DND-41 (cell line): ENCODE data around the gene HENMT1.

Source experiments
- ATAC-seq: fragments of 200-7000 bp; cut with Tn5 transposase; 3 replicates; pipeline ENCODE4 v1.9.1; 2021; ENCODE audit warnings: low read depth; ENCODE audit not compliant: insufficient read depth
- DNase-seq: peaks from one replicate; pipeline ENCODE4 v3.0.0-alpha.2; 2020
- H2AFZ ChIP-seq: 2 replicates; pipeline ENCODE4 v1.6.0; 2012; ENCODE audit warnings: low read depth, low read length
- H3K27ac ChIP-seq: 2 replicates; pipeline ENCODE4 v1.5.1; 2012; ENCODE audit warnings: low read length, inconsistent platforms
- H3K27me3 ChIP-seq: fragments of 200-600 bp; sonication (generic); 2 replicates; pipeline ENCODE4 v1.6.0; 2012; ENCODE audit warnings: low read length, mild to moderate bottlenecking, inconsistent platforms; ENCODE audit not compliant: insufficient read depth, poor library complexity
- H3K36me3 ChIP-seq: 2 replicates; pipeline ENCODE4 v1.5.1; 2012; ENCODE audit warnings: low read length, inconsistent platforms; ENCODE audit not compliant: insufficient read depth
- H3K4me1 ChIP-seq: 2 replicates; pipeline ENCODE4 v1.5.1; 2012; ENCODE audit warnings: mild to moderate bottlenecking, low read length; ENCODE audit not compliant: insufficient read depth
- H3K4me2 ChIP-seq: 2 replicates; pipeline ENCODE4 v1.6.0; 2012; ENCODE audit warnings: mild to moderate bottlenecking, moderate library complexity, low read length, inconsistent platforms; ENCODE audit not compliant: insufficient read depth
- H3K4me3 ChIP-seq, 2 experiments: fragments of 200-600 bp in 1 of 2; shearing (Covaris generic) in 1 of 2; 2 replicates each; pipeline ENCODE4 v1.5.1; 2012 to 2016; ENCODE audit warnings: inconsistent platforms in 2 of 2, low read length in 2 of 2, mild to moderate bottlenecking in 2 of 2, low read depth in 1 of 2, moderate library complexity in 1 of 2
- H3K79me2 ChIP-seq: 2 replicates; pipeline ENCODE4 v1.6.0; 2012; ENCODE audit warnings: low read length, inconsistent platforms; ENCODE audit not compliant: insufficient read depth
- H3K9ac ChIP-seq: 2 replicates; pipeline ENCODE4 v1.6.0; 2012; ENCODE audit warnings: low read depth, mild to moderate bottlenecking, inconsistent platforms, low read length, moderate library complexity
- H3K9me3 ChIP-seq: 2 replicates; pipeline ENCODE4 v1.5.1; 2012; ENCODE audit warnings: low read length, moderate library complexity, mild to moderate bottlenecking, inconsistent platforms; ENCODE audit not compliant: insufficient read depth, severe bottlenecking
- H4K20me1 ChIP-seq: 2 replicates; pipeline ENCODE4 v1.6.0; 2012; ENCODE audit warnings: low read length; ENCODE audit not compliant: insufficient read depth
- CTCF ChIP-seq: IDR thresholded peaks from 2 replicates; pipeline ENCODE4 v1.5.1; 2012; ENCODE audit warnings: borderline replicate concordance, low read length, moderate library complexity, mild to moderate bottlenecking; ENCODE audit not compliant: poor library complexity, severe bottlenecking; ENCODE audit errors: extremely low read depth
- EZH2 ChIP-seq: IDR thresholded peaks from 3 replicates; pipeline ENCODE4 v1.6.1; 2012; ENCODE audit warnings: borderline replicate concordance, low read depth, mild to moderate bottlenecking, moderate library complexity, low read length, inconsistent platforms; ENCODE audit not compliant: severe bottlenecking

The HENMT1 gene

GRCh38 chr1:108639899-108640560, 20.9 kb downstream of the HENMT1 start:
- Histone ChIP-seq H2AFZ (no peak overlapping the region), H4K20me1 (no peaks in the 10 kb centered on the region), H3K9ac (no peak overlapping the region), H3K4me1 (peaks cover 34% of the 10 kb centered on the region), H3K27me3 (no peaks in the 10 kb centered on the region), H3K36me3 (peaks cover 12% of the 10 kb centered on the region; the same call in 1 of the 2 replicates), H3K4me3 (no peak overlapping the region), H3K9me3 (no peaks in the 10 kb centered on the region), H3K27ac (peak overlapping the region; percentile 28; the same call in 1 of the 2 replicates), H3K4me2 (no peak overlapping the region), H3K79me2 (no peaks in the 10 kb centered on the region)
- ATAC-seq (peak; percentile 74), DNase-seq (peak; percentile 71)
- no peak for TF ChIP-seq CTCF
- no peak for TF ChIP-seq EZH2

GRCh38 chr1:108636876-108637275, 24.0 kb downstream of the HENMT1 start:
- H3K36me3 ChIP-seq = peaks cover 26% of the 10 kb centered on the region; the same call in 1 of the 2 replicates
- H3K4me1 ChIP-seq = peaks cover 22% of the 10 kb centered on the region
- no peaks in the 10 kb centered on the region for H3K9me3 ChIP-seq
- H3K27me3 ChIP-seq = no peaks in the 10 kb centered on the region
- DNase-seq = no peak
- H3K4me2 ChIP-seq = no peak overlapping the region
- H3K27ac ChIP-seq = no peak overlapping the region
- no peak for ATAC-seq
- H3K4me3 ChIP-seq = no peak overlapping the region
- TF ChIP-seq CTCF = no peak
- no peak for TF ChIP-seq EZH2
- no peak overlapping the region for H2AFZ ChIP-seq
- no peaks in the 10 kb centered on the region for H3K79me2 ChIP-seq
- no peaks in the 10 kb centered on the region for H4K20me1 ChIP-seq
- no peak overlapping the region for H3K9ac ChIP-seq

GRCh38 chr1:108634521-108634920, 26.4 kb downstream of the HENMT1 start:
- Histone ChIP-seq H3K4me2 (no peak overlapping the region), H3K27ac (no peak overlapping the region), H3K79me2 (no peaks in the 10 kb centered on the region), H2AFZ (no peak overlapping the region), H3K36me3 (peaks cover 39% of the 10 kb centered on the region; the same call in 1 of the 2 replicates), H4K20me1 (no peaks in the 10 kb centered on the region), H3K4me3 (no peak overlapping the region), H3K9ac (no peak overlapping the region), H3K27me3 (no peaks in the 10 kb centered on the region), H3K9me3 (no peaks in the 10 kb centered on the region), H3K4me1 (peaks cover 2% of the 10 kb centered on the region)
- DNase-seq = no peak
- no peak for ATAC-seq
- no peak for TF ChIP-seq CTCF
